Left ventricle myocardium inferior (tissue), 1 donor: ENCODE data around the gene SLC35F5. TPM values are rescaled to one million over a fixed set of nuclear protein-coding genes. Genes with fewer than 3 reads are reported as not detected.
"Not testable (repeated sequence)": the region's sequence is repeated elsewhere in the genome, so short reads cannot be mapped to it uniquely, and the experiment has no call there.

ENCODE experiments used
- DNase-seq: peaks from one replicate; pipeline ENCODE4 v3.0.0-alpha.2; 2020
- H3K27ac ChIP-seq: fragments of 200-600 bp; replicated peaks from 2 replicates; pipeline ENCODE4 v1.8.0; 2021
- H3K27me3 ChIP-seq: fragments of 200-600 bp; 2 replicates; pipeline ENCODE4 v1.8.0; 2021; ENCODE audit warnings: low read depth
- H3K36me3 ChIP-seq: fragments of 200-600 bp; 2 replicates; pipeline ENCODE4 v1.8.0; 2021
- H3K4me1 ChIP-seq: fragments of 200-600 bp; 2 replicates; pipeline ENCODE4 v1.8.0; 2021
- H3K4me3 ChIP-seq: fragments of 200-600 bp; 2 replicates; pipeline ENCODE4 v1.8.0; 2021; ENCODE audit warnings: mild to moderate bottlenecking, moderate library complexity
- H3K9me3 ChIP-seq: fragments of 200-600 bp; replicated peaks from 2 replicates; pipeline ENCODE4 v1.8.0; 2021
- intact Hi-C: fragments of 100-400 bp; cut with micrococcal nuclease; formaldehyde crosslinking; loops from one replicate; pipeline ENCODE4 v1.11.0; 2022
- total RNA-seq: library from RNA; stranded (reverse); fragmentation: NEBNext Ultra II Directional; extraction: Animal tissue kit (Norgen Biotek cat#: 25700); gene quantifications from one replicate; pipeline ENCODE4 v1.2.1, GENCODE V29; 2021
- TF ChIP-seq, protein P1 (sequence below): fragments of 200-600 bp; IDR thresholded peaks from 2 replicates; pipeline ENCODE4 v1.8.0; 2021; ENCODE audit warnings: antibody characterized with exemption, mild to moderate bottlenecking, borderline replicate concordance
- donor health status: DM: no; HTN: yes; CAD: no; lungs with severe emphysema.

The SLC35F5 gene
- total RNA-seq, 1 donor from 2014 or later = 61.4 TPM

DNA sequence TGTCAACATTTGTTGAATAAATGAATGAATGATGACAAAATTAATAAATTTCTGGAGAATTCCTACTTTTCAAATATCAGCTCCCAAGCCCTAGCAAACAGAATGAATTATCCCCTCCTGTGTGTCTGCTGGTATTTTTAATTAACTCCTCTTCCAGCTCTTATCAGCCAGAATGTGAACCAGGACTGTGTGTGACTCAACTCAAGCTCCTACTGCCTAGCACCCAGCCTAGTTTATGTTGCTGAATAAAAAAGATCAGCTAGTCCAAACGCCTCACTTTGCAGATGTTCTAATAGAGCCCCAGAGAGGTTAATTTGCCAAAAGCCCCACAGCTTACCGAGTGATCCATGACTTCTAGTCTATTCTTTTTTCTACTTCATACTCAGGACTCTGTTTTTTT, 79.1 kb downstream of the SLC35F5 start:
- Histone ChIP-seq H3K4me1 (peaks cover 32% of the 10 kb centered on the region), H3K4me3 (no peak overlapping the region), H3K36me3 (no peaks in the 10 kb centered on the region), H3K9me3 (no peaks in the 10 kb centered on the region), H3K27ac (peak overlapping the region; percentile 66), H3K27me3 (no peaks in the 10 kb centered on the region)
- TF ChIP-seq, protein P1, sequence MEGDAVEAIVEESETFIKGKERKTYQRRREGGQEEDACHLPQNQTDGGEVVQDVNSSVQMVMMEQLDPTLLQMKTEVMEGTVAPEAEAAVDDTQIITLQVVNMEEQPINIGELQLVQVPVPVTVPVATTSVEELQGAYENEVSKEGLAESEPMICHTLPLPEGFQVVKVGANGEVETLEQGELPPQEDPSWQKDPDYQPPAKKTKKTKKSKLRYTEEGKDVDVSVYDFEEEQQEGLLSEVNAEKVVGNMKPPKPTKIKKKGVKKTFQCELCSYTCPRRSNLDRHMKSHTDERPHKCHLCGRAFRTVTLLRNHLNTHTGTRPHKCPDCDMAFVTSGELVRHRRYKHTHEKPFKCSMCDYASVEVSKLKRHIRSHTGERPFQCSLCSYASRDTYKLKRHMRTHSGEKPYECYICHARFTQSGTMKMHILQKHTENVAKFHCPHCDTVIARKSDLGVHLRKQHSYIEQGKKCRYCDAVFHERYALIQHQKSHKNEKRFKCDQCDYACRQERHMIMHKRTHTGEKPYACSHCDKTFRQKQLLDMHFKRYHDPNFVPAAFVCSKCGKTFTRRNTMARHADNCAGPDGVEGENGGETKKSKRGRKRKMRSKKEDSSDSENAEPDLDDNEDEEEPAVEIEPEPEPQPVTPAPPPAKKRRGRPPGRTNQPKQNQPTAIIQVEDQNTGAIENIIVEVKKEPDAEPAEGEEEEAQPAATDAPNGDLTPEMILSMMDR = no peak
- intact Hi-C loops = no loop called here
- no peak for DNase-seq

- Histone ChIP-seq H3K27me3 (no peaks in the 10 kb centered on the region), H3K4me3 (no peak overlapping the region), H3K36me3 (no peaks in the 10 kb centered on the region), H3K4me1 (peaks cover 32% of the 10 kb centered on the region), H3K27ac (peak overlapping the region; percentile 66), H3K9me3 (no peaks in the 10 kb centered on the region)
- TF ChIP-seq, protein P1 = no peak
- no peak for DNase-seq
- intact Hi-C loops = no loop called here
Measured at GRCh38 chr2:113676623-113677266, 79.7 kb downstream of the SLC35F5 start.

- Histone ChIP-seq H3K27ac (peak overlapping the region; percentile 66), H3K4me3 (no peak overlapping the region), H3K27me3 (no peaks in the 10 kb centered on the region), H3K9me3 (no peaks in the 10 kb centered on the region), H3K36me3 (no peaks in the 10 kb centered on the region), H3K4me1 (peaks cover 32% of the 10 kb centered on the region)
- TF ChIP-seq, protein P1 = no peak
- DNase-seq = peak; percentile 32
- intact Hi-C loops = no loop called here
Measured at GRCh38 chr2:113675875-113676274, 80.6 kb downstream of the SLC35F5 start.

DNA sequence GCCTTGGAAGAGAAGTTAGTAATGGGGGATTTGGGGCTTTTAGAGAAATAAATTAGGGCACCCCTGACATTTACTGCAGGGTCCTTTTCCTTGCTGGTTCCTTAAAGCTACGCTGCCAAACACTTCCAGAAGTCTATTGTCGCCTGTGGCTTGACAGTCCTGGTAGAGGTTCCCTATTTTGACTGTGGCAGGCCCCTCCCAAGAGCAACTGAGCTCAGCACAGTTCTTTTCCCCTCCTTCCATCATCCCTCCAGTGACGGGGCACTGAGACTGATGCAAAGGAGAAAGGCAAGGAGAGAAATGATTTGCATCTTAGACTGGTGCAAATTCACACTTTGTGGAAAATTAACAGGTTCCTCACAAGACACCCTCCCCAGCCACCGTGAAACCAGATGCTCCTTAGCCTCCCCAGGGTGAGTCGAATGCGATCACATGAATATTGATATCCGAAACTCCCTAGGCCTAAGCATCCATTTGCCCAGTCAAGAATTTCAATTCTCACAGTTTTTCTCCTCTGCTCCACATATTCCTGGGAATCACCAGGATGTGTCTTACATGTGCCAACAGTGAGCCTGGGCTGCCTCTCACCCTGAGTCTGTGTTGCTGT, 84.0 kb downstream of the SLC35F5 start:
- no peak for DNase-seq
- intact Hi-C loops = no loop called here
- Histone ChIP-seq H3K9me3 (peaks cover 3% of the 10 kb centered on the region), H3K36me3 (no peaks in the 10 kb centered on the region), H3K4me3 (no peak overlapping the region), H3K27ac (no peak overlapping the region), H3K27me3 (no peaks in the 10 kb centered on the region), H3K4me1 (peaks cover 26% of the 10 kb centered on the region)
- TF ChIP-seq, protein P1 = no peak

- H3K36me3 ChIP-seq, H3K4me1 ChIP-seq, DNase-seq, H3K9me3 ChIP-seq, H3K27ac ChIP-seq, H3K4me3 ChIP-seq, intact Hi-C loops, H3K27me3 ChIP-seq: not testable (repeated sequence)
Measured at GRCh38 chr2:113669013-113669412, 87.4 kb downstream of the SLC35F5 start.

- H3K27me3 ChIP-seq, DNase-seq: not testable (repeated sequence)
Measured at GRCh38 chr2:113664761-113665533, 91.5 kb downstream of the SLC35F5 start.

GRCh38 chr2:113663285-113664060, 93.0 kb downstream of the SLC35F5 start:
- H3K4me1 ChIP-seq, H3K27ac ChIP-seq, intact Hi-C loops, H3K36me3 ChIP-seq, H3K27me3 ChIP-seq, DNase-seq, H3K9me3 ChIP-seq, H3K4me3 ChIP-seq: not testable (repeated sequence)

More at GRCh38 chr2:113664761-113665533, 91.5 kb downstream of the SLC35F5 start:
- H3K4me1 ChIP-seq, H3K9me3 ChIP-seq, intact Hi-C loops, H3K36me3 ChIP-seq, H3K4me3 ChIP-seq: not testable (repeated sequence)
- peak overlapping the region; percentile 50 for H3K27ac ChIP-seq
